ENCODE measurements around the gene SPEM2. TPM values are rescaled to one million over a fixed set of nuclear protein-coding genes. Genes with fewer than 3 reads are reported as not detected.
"Not testable (repeated sequence)": the region's sequence is repeated elsewhere in the genome, so short reads cannot be mapped to it uniquely, and the experiment has no call there.

Gene SPEM2
- total RNA-seq, 4 donors from 2014 or later, result not detected

DNA sequence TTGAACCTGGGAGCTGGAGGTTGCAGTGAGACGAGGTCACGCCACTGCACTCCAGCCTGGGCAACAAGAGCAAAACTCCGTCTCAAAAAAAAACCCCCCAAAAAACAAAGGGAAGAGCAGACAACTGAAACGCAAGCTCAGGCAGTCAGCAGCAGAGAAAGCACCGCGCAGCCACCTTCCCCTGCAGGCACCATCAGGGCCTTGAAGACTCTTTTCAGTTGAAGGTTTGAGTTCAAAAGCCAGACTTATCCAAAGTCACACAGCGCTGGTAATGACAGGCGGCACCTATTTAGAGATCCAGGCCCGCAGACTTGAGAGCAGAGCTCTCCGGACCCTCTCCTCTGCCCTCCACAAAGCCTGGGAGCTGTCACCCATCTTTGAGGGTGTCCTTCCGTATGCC, 42.9 kb downstream of the SPEM2 start:
- 94% methylated on average over 11 of the region's 11 CpGs for WGBS
- no peaks in the 10 kb centered on the region for H3K9me3 ChIP-seq
- H3K4me3 ChIP-seq, result no peak overlapping the region
- H3K27me3 ChIP-seq, result no peaks in the 10 kb centered on the region
- peaks cover 29% of the 10 kb centered on the region for H3K4me1 ChIP-seq
- TF ChIP-seq, protein P1, sequence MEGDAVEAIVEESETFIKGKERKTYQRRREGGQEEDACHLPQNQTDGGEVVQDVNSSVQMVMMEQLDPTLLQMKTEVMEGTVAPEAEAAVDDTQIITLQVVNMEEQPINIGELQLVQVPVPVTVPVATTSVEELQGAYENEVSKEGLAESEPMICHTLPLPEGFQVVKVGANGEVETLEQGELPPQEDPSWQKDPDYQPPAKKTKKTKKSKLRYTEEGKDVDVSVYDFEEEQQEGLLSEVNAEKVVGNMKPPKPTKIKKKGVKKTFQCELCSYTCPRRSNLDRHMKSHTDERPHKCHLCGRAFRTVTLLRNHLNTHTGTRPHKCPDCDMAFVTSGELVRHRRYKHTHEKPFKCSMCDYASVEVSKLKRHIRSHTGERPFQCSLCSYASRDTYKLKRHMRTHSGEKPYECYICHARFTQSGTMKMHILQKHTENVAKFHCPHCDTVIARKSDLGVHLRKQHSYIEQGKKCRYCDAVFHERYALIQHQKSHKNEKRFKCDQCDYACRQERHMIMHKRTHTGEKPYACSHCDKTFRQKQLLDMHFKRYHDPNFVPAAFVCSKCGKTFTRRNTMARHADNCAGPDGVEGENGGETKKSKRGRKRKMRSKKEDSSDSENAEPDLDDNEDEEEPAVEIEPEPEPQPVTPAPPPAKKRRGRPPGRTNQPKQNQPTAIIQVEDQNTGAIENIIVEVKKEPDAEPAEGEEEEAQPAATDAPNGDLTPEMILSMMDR (IDR thresholded peaks at IDR 0.05), result no peak
- TF ChIP-seq EP300 (IDR thresholded peaks at IDR 0.05) (no peak), POLR2A (IDR thresholded peaks at IDR 0.05) (no peak), POLR2AphosphoS5 (IDR thresholded peaks at IDR 0.05) (no peak)
- H3K36me3 ChIP-seq, result peaks cover 20% of the 10 kb centered on the region
- no peak overlapping the region for H3K27ac ChIP-seq
- no peak for DNase-seq (ENCODE audit: low spot score in 2 of 2)

DNA sequence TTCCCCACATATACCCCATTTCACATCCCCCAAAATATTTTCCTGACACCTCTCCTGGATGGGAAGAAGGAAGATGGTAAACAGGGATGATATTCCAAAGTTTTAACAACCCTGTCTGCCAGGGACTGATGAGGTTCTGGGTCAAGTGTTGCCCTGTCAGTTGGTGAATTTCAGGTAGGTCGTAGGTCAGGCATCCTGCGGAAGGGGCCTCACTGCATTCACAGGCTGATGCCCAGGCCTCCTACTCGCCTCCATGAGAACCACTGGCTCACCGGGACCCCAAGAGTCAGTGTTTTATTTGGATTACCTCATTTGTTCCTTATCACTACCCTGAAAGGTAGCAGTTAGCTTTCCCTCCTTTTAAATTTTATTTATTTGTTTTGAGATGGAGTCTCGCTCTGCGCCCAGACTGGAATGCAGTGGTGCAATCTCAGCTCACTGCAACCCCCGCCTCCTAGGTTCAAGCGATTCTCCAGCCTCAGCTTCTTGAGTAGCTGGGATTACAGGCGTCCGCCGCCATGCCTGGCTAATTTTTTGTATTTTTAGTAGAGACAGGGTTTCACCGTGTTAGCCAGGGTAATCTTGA, 43.5 kb downstream of the SPEM2 start:
- Histone ChIP-seq H3K4me3 (no peak overlapping the region), H3K4me1 (peaks cover 25% of the 10 kb centered on the region), H3K27ac (no peak overlapping the region), H3K27me3 (no peaks in the 10 kb centered on the region), H3K9me3 (no peaks in the 10 kb centered on the region), H3K36me3 (peaks cover 14% of the 10 kb centered on the region)
- TF ChIP-seq, protein P1 (IDR thresholded peaks at IDR 0.05), result no peak
- no peak for TF ChIP-seq POLR2A (IDR thresholded peaks at IDR 0.05)
- no peak for DNase-seq (ENCODE audit: low spot score in 2 of 2)
- WGBS, result 87% methylated on average over 12 of the region's 12 CpGs

DNA sequence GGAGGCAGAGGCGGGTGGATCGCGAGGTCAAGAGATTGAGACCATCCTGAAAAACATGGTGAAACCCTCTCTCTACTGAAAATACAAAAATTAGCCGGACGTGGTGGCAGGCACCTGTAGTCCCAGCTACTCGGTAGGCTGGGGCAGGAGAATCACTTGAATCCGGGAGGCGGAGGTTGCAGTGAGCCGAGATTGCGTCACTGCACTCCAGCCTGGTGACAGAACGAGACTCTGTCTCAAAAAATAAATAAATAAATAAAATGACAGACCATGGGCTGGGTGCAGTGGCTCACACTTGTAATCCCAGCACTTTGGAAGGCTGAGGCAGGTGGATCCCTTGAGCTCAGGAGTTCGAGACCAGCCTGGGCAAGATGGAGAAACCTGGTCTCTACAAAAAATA, 44.4 kb downstream of the SPEM2 start:
- WGBS, result 91% methylated on average over 12 of the region's 12 CpGs
- H3K4me3 ChIP-seq; H3K27me3 ChIP-seq; DNase-seq (ENCODE audit: low spot score in 2 of 2); H3K27ac ChIP-seq; H3K9me3 ChIP-seq: not testable (repeated sequence)
- Histone ChIP-seq H3K36me3 (peaks cover 13% of the 10 kb centered on the region), H3K4me1 (peaks cover 25% of the 10 kb centered on the region)

DNA sequence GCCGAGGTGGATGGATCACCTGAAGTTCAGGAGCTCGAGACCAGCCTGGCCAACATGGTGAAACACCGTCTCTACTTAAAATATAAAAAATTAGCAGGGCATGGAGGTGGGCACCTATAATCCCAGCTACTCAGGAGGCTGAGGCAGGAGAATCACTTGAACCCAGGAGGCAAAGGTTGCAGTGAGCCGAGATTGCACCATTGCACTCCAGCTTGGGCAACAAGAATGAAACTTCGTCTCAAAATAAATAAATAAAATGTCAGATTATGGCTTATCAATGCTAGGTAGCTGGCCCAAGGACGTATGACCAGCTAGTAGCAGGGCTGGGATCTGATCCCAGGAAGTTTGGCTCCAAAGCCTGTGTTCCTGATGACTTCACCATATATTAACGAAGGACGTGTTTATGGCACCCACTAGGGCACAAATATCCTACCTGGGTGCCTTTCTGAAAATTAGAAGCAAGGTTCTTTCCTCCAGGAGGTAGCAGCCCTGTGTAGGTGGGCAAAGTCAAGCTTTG, 45.1 kb downstream of the SPEM2 start:
- not testable (repeated sequence) for H3K27ac ChIP-seq; H3K27me3 ChIP-seq; H3K36me3 ChIP-seq; H3K9me3 ChIP-seq; H3K4me3 ChIP-seq; DNase-seq (ENCODE audit: low spot score in 2 of 2)
- peaks cover 32% of the 10 kb centered on the region for H3K4me1 ChIP-seq
- 74% methylated on average over 8 of the region's 8 CpGs for WGBS

DNA sequence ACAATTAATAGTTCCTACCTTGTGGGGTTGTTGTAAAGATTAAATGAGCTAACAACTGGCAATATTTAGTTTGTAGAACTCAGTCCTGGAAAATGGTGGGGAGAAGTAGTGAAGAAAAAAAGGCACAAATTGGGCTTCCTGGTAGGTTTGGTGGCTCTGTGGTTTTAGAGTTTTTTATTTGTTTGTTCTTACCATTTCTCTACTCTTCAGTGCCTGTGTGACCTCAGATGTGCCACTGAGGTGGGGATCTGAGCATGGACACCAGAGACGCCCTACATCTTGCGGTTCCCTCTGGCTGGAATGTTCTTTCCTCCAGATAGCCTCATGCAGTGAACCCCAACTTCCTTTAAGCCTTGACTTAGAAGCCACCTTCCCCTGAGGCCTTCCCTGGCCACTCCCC, 46.3 kb downstream of the SPEM2 start:
- no peaks in the 10 kb centered on the region for H3K36me3 ChIP-seq
- 80% methylated on average over 2 of the region's 2 CpGs for WGBS
- peaks cover 37% of the 10 kb centered on the region for H3K4me1 ChIP-seq
- TF ChIP-seq POLR2AphosphoS5 (IDR thresholded peaks at IDR 0.05) (no peak), EP300 (IDR thresholded peaks at IDR 0.05) (no peak)
- no peak for DNase-seq (ENCODE audit: low spot score in 2 of 2)
- H3K4me3 ChIP-seq, result no peak overlapping the region
- H3K27me3 ChIP-seq, result no peaks in the 10 kb centered on the region
- no peak overlapping the region for H3K27ac ChIP-seq
- H3K9me3 ChIP-seq, result no peaks in the 10 kb centered on the region

DNA sequence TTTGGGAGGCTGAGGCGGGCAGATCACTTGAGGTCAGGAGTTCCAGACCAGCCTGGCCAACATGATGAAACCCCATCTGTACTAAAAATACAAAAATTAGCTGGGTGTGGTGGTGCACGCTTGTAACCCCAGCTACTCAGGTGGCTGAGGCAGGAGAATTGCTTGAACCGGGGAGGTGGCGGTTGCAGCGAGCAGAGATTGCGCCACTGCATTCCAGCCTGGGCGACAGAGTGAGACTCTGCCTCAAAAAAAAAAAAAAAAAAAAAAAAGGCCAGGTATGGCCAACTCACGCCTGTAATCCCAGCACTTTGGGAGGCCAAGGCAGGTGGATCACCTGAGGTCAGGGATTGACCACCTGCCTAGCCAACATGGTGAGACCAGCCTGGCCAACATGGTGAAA, 49.4 kb downstream of the SPEM2 start:
- H3K9me3 ChIP-seq; DNase-seq (ENCODE audit: low spot score in 2 of 2); H3K36me3 ChIP-seq; H3K4me3 ChIP-seq; H3K27me3 ChIP-seq: not testable (repeated sequence)
- WGBS, result 65% methylated on average over 8 of the region's 8 CpGs
- H3K27ac ChIP-seq, result peak overlapping the region; percentile 100
- H3K4me1 ChIP-seq, result peaks cover 50% of the 10 kb centered on the region

DNA sequence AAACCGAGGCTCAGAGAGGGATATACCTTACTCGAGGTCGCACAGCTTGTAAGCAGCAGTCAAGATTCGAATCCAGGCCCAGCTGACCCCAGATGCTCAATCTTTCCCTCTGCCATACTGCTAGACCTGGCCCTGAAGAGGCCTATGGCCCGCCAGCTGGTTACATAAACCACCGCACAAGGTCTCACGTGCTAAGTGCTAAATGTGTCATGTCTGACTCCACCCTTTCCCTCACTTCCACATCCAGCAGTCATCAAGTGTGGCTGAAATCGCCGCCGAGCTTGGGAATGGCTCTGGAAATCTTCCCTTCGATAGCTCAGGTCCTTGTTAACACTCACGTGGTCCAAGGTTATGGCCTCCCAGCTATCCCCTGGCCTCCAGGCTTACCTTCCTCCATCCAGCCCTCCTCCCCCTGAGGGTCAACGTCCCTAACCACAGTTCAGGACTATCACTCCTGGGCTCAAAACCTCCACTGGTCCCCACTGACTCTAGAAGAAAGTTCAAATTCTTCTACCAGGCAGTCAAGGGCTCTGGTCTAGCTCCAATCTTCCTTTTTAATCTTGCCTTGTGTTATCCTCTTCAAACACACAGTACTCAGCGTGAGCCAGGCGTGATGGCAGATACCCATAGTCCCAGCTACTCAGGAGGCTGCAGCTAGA, 50.5 kb downstream of the SPEM2 start:
- H3K9me3 ChIP-seq, result no peaks in the 10 kb centered on the region
- peak overlapping the region; percentile 5 for H3K4me3 ChIP-seq
- DNase-seq (ENCODE audit: low spot score in 2 of 2), result no peak
- H3K36me3 ChIP-seq, result no peaks in the 10 kb centered on the region
- peak overlapping the region; percentile 100 for H3K27ac ChIP-seq
- peaks cover 58% of the 10 kb centered on the region for H3K4me1 ChIP-seq
- no peaks in the 10 kb centered on the region for H3K27me3 ChIP-seq
- 42% methylated on average over 15 of the region's 15 CpGs for WGBS
- TF ChIP-seq, protein P1 (IDR thresholded peaks at IDR 0.05), result no peak
- peak in 1 of 3 donors; percentile 64 for TF ChIP-seq POLR2AphosphoS5 (IDR thresholded peaks at IDR 0.05)

Measured in suprapubic skin (tissue), 4 donors.